ENCODE data around the gene MCTP1. TPM values are rescaled to one million over a fixed set of nuclear protein-coding genes. Genes with fewer than 3 reads are reported as not detected.
"Not testable (repeated sequence)": the region's sequence is repeated elsewhere in the genome, so short reads cannot be mapped to it uniquely, and the experiment has no call there.

Gene MCTP1
- total RNA-seq, 1 donor, result 16.7 TPM

GRCh38 chr5:95044096-95044495, 240.8 kb downstream of the MCTP1 start:
- no peak for DNase-seq (ENCODE audit: low read depth in 2 of 3, low spot score in 2 of 3)

GRCh38 chr5:95043648-95044047, 241.2 kb downstream of the MCTP1 start:
- DNase-seq (ENCODE audit: low read depth in 2 of 3, low spot score in 2 of 3), result no peak

GRCh38 chr5:95043234-95043633, 241.7 kb downstream of the MCTP1 start:
- DNase-seq (ENCODE audit: low read depth in 2 of 3, low spot score in 2 of 3), result peak in 1 of 3 donors; percentile 22

DNA sequence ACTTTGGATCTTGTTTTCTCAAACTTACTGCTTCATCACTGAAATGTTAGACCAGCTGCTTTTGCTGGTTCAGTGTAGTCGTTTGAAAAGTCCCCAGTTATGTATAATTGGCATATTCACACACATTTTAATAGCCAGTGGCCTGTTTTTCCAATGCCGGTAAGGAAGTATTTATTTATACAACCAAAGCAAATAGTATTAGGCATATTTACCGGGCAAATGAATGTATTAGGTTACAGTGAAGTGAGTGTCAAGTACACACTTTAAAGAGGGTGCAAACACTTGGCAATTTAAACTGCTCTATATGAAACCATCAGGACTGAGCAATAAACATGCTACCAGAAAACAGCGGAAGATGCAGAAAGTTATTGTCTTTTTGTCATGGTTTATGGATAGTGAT, 242.9 kb downstream of the MCTP1 start:
- no peak for DNase-seq (ENCODE audit: low read depth in 2 of 3, low spot score in 2 of 3)

DNA sequence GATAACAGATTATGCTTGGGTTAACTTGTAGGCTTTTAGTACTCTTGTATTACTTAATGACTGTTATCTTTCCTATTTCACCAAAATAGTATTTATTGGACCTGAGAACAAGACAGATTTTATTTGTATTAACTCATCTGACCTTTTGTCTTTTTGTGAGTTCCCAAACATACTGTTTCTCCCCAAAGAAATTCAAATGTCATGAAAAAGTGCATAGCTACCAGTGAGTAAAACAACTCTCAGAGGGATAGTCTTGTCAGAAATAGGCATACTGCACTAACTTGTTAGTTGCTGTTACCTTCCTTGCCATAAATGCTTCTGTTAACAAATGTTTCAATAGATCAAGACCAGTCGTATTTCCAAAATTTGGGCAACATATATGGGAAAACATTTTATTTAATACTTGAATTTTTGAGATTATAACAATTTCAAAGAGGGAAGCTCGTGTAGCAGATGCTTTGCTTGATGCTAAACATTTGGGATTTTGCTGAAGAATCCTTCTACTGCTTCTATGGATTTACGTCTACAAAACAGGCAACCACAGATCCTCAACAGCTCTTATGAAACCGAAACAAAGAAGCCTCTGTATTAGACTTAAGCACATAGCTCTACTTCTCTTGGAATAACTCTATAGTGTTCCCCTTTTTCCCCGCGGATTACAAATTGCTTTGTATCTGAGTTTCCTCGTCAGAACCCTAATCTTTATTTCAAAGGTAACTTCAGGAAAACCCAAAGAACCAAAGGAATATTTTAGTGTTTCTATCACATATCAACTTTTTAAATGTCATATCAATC, 248.8 kb downstream of the MCTP1 start:
- DNase-seq (ENCODE audit: low read depth in 2 of 3, low spot score in 2 of 3), result no peak

GRCh38 chr5:95032801-95033200, 252.1 kb downstream of the MCTP1 start:
- no peak for DNase-seq (ENCODE audit: low read depth in 2 of 3, low spot score in 2 of 3)

DNA sequence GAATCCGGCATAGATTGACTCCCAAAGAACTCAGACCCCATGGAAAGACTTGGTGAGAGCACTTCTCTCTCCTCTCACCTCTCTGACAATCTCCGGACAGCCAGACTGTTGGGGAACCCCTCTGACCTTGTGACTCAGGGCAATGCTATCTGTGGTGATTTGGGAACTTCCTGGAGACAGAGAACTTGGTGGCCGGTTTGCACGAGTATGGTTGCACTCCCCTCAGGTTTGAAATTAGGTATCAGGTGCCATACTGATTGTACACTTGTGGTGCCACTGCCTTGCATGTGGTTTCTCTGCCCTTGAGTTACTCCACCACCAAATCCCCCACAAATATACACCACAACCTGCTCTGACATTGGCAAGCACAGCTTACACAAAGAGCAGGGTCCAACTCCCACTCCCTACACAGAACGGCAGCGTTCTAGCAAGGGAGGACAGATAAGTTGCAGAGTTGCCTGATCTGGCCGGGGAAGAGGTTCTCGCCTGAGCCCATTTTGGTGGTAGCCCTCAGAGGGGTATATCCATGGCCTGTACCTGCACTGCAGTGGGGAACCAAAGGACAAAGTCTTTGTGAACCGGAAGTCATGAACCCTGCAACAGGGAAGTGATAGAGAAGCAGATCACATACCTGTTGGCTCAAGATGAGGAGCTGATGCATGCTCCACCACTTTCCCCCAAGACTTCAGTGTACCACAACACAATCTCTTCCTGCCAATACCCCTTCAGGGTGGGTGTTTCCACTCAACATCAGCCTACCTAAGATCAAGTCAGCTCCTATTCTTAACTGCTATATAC, 255.1 kb downstream of the MCTP1 start:
- peak in 2 of 3 donors; percentile 12 to 33 for DNase-seq (ENCODE audit: low read depth in 2 of 3, low spot score in 2 of 3)

GRCh38 chr5:95027775-95028174, 257.1 kb downstream of the MCTP1 start:
- DNase-seq (ENCODE audit: low read depth in 2 of 3, low spot score in 2 of 3), result no peak

DNA sequence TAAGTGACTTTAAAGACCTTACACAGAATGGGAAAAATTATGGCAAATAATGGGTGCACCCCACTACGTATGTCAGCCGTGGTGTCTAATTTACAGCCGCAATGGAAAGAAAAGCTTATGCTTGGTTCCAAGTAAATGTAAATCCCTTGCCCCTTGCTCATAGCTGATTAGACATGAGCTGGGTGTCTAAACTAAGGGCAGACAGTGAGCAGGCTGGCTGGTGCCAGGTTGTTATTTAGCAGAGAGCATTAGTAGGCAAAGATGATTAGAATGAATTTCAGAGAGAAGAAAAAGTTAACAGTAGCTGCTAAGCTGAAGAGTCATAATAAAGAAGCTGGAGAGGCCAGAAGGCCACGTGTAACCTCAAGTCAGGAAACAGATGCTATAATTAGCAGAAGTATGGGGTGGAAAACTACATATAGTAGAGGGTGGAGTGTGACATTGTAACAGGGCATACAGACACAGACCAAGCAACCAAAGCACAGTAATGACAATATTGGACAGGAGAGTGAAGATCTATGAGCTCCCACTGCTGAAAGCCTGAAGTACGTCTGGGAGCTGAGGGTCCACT, 257.7 kb downstream of the MCTP1 start:
- peak in 2 of 3 donors; percentile 81 to 93 for DNase-seq (ENCODE audit: low read depth in 2 of 3, low spot score in 2 of 3)

GRCh38 chr5:95026718-95027117, 258.2 kb downstream of the MCTP1 start:
- DNase-seq (ENCODE audit: low read depth in 2 of 3, low spot score in 2 of 3), result peak in 1 of 3 donors; percentile 41

DNA sequence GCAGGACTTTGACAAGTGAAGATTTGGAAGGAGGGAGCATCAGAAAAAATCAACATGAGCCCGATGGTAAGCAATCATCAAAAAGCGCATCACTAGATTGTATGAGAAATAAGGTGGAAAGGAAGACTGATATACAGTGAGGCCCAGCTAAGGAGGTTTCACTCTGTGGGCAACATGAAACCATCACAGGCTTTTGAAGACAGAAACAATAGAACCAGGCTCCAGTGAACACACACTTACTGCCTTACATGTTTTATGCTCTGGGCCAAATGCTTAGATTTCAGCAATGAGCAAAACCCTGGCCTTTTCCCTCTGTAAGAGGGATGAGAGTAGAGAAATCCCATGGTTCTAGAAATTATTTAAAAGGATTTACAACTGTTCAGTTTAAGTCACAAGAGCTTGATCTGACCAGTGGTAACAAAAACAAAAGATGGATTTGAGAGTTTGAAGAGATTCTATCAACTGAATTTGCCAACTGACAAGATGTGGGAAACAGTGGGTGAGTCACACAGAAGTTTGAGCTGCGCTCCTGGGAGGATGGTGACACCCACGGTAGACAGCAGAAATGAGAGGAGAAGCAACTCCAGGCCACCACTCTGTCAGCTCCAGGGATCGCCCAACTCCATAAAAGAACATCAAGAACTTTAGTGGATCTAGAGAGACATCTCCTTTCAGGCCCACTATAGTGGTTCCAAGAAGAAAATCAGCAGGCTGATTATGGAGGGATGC, 261.8 kb downstream of the MCTP1 start:
- peak in 2 of 3 donors; percentile 56 to 63 for DNase-seq (ENCODE audit: low read depth in 2 of 3, low spot score in 2 of 3)

- peak in 1 of 3 donors; percentile 19 for DNase-seq (ENCODE audit: low read depth in 2 of 3, low spot score in 2 of 3)
Measured at GRCh38 chr5:95020345-95020744, 264.5 kb downstream of the MCTP1 start.

DNA sequence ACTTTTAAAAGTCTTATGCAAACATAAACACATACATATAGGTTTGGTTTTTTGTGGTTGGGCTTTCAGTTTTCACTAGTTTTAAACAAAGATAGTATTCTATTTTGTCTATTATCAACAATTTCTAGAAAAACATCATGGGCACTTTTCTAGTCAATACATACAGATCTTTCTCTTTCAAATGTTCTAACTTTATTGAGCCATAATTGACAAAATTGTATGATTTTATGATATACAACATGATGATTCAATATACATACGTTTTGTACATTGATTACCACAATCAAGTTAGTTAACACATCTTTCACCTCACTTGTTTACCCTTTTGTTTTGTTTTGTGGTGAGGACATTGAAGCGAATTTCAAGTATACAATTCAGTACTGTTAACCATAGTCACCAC, 265.9 kb downstream of the MCTP1 start:
- no peak for DNase-seq (ENCODE audit: low read depth in 2 of 3, low spot score in 2 of 3)

DNA sequence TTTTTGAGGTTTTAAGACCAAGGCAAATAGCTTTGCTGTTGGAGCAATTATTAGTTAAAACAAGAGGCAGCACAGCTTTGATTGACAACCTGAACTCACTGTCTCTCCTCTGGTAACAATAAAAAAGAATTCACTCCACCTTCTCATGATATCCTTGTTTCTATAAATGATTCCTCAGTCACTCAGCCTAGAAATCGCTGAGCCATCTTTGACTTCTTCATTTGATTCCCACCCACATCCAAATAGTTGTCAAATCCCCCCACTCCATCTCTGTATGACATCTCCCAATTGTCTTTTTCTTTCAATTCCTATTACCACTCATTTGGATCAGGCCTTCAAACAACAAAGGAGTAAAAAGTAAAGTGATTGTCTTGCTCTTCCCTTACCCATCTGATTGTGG, 266.4 kb downstream of the MCTP1 start:
- no peak for DNase-seq (ENCODE audit: low read depth in 2 of 3, low spot score in 2 of 3)

GRCh38 chr5:95009812-95010211, 275.1 kb downstream of the MCTP1 start:
- no peak for DNase-seq (ENCODE audit: low read depth in 2 of 3, low spot score in 2 of 3)

DNA sequence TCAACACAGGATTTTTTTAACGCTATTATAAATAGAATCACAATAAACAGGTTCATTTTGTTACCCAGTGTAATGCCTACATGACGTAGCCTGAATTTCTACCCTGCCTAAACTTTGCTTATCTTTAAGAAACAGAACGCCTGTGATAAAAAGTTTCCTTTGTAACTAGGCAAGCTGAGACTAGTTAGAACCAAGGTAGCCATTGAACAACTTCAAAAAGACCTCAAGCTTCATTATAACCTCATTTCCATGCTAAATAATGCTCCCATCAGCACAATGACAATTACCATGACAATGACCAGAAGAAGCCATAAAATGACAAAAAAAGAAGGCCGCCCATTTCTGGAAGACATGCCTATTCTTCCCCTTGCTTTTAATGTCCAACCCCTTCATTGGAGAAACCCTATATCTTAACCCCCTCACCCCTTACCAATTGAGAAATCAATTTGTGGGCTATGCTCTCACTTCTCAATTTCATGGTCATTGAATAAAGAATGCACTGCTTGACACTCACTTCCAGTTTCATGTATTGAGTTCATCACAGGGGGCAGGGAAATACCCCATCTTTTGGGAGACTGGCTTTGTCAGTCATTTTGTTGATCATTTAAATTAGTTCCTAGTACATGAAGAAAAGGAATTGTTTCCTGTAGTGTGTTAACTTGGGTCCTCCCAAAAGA, 276.8 kb downstream of the MCTP1 start:
- no peak for DNase-seq (ENCODE audit: low read depth in 2 of 3, low spot score in 2 of 3)

GRCh38 chr5:95005811-95006210, 279.1 kb downstream of the MCTP1 start:
- DNase-seq (ENCODE audit: low read depth in 2 of 3, low spot score in 2 of 3), result no peak

DNA sequence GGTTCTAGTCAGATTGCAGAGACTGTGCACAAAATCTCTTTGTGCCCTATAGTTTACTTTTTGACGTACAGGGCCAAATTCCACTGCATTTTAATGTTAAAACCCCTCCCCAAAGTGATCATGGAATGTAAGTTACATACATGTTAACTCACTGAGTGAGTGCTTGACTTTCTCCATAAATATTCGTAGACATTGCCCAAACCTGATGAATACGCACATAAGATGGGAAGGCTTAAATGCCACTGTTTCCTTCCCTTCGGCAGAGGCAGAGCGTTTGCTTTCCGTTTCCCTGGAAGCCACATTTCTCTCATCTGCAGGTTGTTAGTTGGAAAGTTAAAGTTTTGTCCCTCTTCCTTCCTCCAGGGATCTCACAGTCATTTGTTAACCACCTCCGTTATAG, 286.2 kb downstream of the MCTP1 start:
- DNase-seq (ENCODE audit: low read depth in 2 of 3, low spot score in 2 of 3), result no peak

GRCh38 chr5:94994537-94994936, 290.4 kb downstream of the MCTP1 start:
- not testable (repeated sequence) for DNase-seq (ENCODE audit: low read depth in 2 of 3, low spot score in 2 of 3)

GRCh38 chr5:94993491-94993890, 291.4 kb downstream of the MCTP1 start:
- DNase-seq (ENCODE audit: low read depth in 2 of 3, low spot score in 2 of 3), result no peak

All from hematopoietic multipotent progenitor cell (in vitro differentiated cells).